OCI-LY3 (cell line): ENCODE results near the gene RHAG.

ENCODE experiments used
- EZH2phosphoT487 ChIP-seq: fragments of 200-600 bp; shearing (Covaris generic); IDR thresholded peaks from 2 replicates; pipeline ENCODE4 v1.6.1; 2018; ENCODE audit warnings: antibody characterized with exemption, mixed run types, low read depth
- TF ChIP-seq, protein P1 (sequence below): fragments of 200-600, 300-600 bp; sonication (generic); IDR thresholded peaks from 2 replicates; pipeline ENCODE4 v1.5.1; 2014; ENCODE audit warnings: antibody characterized with exemption, low read length, low read depth

DNA sequence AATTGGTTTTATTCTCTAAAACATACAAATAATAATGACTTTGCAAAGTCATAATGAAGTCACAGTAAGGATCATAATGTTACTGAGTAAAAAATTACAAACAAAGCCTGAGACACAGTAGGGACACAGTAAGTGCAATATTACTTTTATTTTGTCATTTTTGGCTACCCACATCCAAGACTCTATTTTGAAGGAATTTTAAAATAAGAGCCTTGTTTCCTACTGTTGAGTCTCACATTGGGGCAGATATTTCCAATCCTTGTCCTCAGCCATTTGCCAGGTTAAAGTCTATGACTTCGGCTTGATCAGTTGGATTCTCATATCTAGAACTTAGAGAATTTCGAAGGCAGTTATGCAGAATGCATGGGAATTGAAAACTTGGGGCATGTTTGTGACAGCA is 10.8 kb upstream of the RHAG start:
- TF ChIP-seq, protein P1, sequence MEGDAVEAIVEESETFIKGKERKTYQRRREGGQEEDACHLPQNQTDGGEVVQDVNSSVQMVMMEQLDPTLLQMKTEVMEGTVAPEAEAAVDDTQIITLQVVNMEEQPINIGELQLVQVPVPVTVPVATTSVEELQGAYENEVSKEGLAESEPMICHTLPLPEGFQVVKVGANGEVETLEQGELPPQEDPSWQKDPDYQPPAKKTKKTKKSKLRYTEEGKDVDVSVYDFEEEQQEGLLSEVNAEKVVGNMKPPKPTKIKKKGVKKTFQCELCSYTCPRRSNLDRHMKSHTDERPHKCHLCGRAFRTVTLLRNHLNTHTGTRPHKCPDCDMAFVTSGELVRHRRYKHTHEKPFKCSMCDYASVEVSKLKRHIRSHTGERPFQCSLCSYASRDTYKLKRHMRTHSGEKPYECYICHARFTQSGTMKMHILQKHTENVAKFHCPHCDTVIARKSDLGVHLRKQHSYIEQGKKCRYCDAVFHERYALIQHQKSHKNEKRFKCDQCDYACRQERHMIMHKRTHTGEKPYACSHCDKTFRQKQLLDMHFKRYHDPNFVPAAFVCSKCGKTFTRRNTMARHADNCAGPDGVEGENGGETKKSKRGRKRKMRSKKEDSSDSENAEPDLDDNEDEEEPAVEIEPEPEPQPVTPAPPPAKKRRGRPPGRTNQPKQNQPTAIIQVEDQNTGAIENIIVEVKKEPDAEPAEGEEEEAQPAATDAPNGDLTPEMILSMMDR, result no peak
- TF ChIP-seq EZH2phosphoT487, result no peak
